K562 (cell line): ENCODE data around the gene RFLNA. TPM values are rescaled to one million over a fixed set of nuclear protein-coding genes. Genes with fewer than 3 reads are reported as not detected.

Experiments
- ATAC-seq: fragments of 200-7000 bp; cut with Tn5 transposase; 3 replicates; pipeline ENCODE4 v1.9.1; 2020; ENCODE audit warnings: moderate library complexity
- BruUV-seq: library from RNA; stranded (reverse); fragments of 400-500 nt; replicated peaks from 2 replicates; lab custom pipeline; 2021; lab: Mats Ljungman, UMichigan
- CTCF ChIA-PET: fragments of 300-600 bp; formaldehyde crosslinking; extraction: SDS; loops from one replicate; lab custom pipeline; 2021; ENCODE audit warnings: low intra/inter-chr PET ratio; lab: Yijun Ruan, JAX
- POLR2A ChIA-PET: fragments of 300-600, 350-650 bp; sonication (Branson Sonifier 250); formaldehyde crosslinking; extraction: SDS; loops from one replicate; lab custom pipeline; 2021; ENCODE audit warnings: antibody characterized with exemption, inconsistent platforms; lab: Yijun Ruan, JAX
- DNase-seq, 4 experiments: peaks; one replicate each; pipeline versions ENCODE4 v3.0.0 to v3.0.0-alpha.2; 2011 to 2018; ENCODE audit warnings: low spot score in 3 of 4, mixed read lengths in 3 of 4; ENCODE audit errors: extremely low read depth in 1 of 4
- FAIRE-seq: peaks from 2 replicates; lab custom pipeline; 2011; peaks lifted over from hg19 to GRCh38; lab: Jason Lieb, UNC
- H2AFZ ChIP-seq: 2 replicates; pipeline ENCODE4 v1.6.0; 2011; ENCODE audit warnings: low read depth, low read length, control low read depth, inconsistent platforms
- H3K27ac ChIP-seq: fragments of 200-600 bp; 3 replicates; pipeline ENCODE4 v1.8.0; 2011; ENCODE audit warnings: low read depth, mild to moderate bottlenecking, control low read depth, inconsistent platforms, low read length, moderate library complexity, mixed read lengths; ENCODE audit errors: extremely low read depth
- H3K27me3 ChIP-seq, 2 experiments: fragments of 300-600 bp in 1 of 2; 2 replicates in 1 of 2; 3 replicates in 1 of 2; pipeline versions ENCODE4 v1.6.0 to v1.8.0; 2011; ENCODE audit warnings: inconsistent platforms in 2 of 2, low read length in 2 of 2, mild to moderate bottlenecking in 1 of 2, mixed read lengths in 1 of 2, moderate library complexity in 1 of 2; ENCODE audit not compliant: control insufficient read depth in 2 of 2, insufficient read depth in 2 of 2
- H3K36me3 ChIP-seq: fragments of 300-600 bp; 3 replicates; pipeline ENCODE4 v1.8.0; 2011; ENCODE audit warnings: mild to moderate bottlenecking, low read length, inconsistent platforms; ENCODE audit not compliant: control insufficient read depth, insufficient read depth
- H3K4me1 ChIP-seq, 2 experiments: fragments of 200-600 bp in 1 of 2; replicated peaks in 1 of 2; 2 replicates in 1 of 2; 3 replicates in 1 of 2; pipeline versions ENCODE4 v1.5.1 to v1.8.0; 2011; ENCODE audit warnings: inconsistent platforms in 2 of 2, low read length in 2 of 2, mild to moderate bottlenecking in 1 of 2, mixed read lengths in 1 of 2, moderate library complexity in 1 of 2; ENCODE audit not compliant: control insufficient read depth in 2 of 2, insufficient read depth in 2 of 2
- H3K4me2 ChIP-seq: 2 replicates; pipeline ENCODE4 v1.6.1; 2011; ENCODE audit warnings: low read length, control low read depth, inconsistent platforms, mixed read lengths; ENCODE audit not compliant: insufficient read depth
- H3K4me3 ChIP-seq: fragments of 200-600 bp; sonication (generic), shearing (Covaris generic); 2 replicates; pipeline ENCODE4 v1.5.1; 2016; ENCODE audit warnings: control low read depth, inconsistent platforms
- H3K79me2 ChIP-seq: fragments of 200-600 bp; 3 replicates; pipeline ENCODE4 v1.8.0; 2011; ENCODE audit warnings: low read length, inconsistent platforms; ENCODE audit not compliant: control insufficient read depth, insufficient read depth
- H3K9ac ChIP-seq, 2 experiments: 2 replicates each; pipeline versions ENCODE4 v1.6.0 to v1.6.1; 2011; ENCODE audit warnings: low read depth in 2 of 2, low read length in 2 of 2, control low read depth in 1 of 2, inconsistent platforms in 1 of 2, mild to moderate bottlenecking in 1 of 2, mixed read lengths in 1 of 2; ENCODE audit not compliant: insufficient read depth in 1 of 2
- H3K9me1 ChIP-seq: one replicate; pipeline ENCODE4 v1.6.0; 2011; ENCODE audit warnings: inconsistent platforms, mild to moderate bottlenecking, low read length, moderate library complexity; ENCODE audit not compliant: control insufficient read depth, insufficient read depth
- H3K9me3 ChIP-seq: replicated peaks from 2 replicates; pipeline ENCODE4 v1.5.1; 2011; ENCODE audit warnings: low read depth, low read length, inconsistent platforms; ENCODE audit not compliant: control insufficient read depth, insufficient read depth
- H4K20me1 ChIP-seq: replicated peaks from 2 replicates; pipeline ENCODE4 v1.6.1; 2011; ENCODE audit warnings: low read length, inconsistent platforms, mixed read lengths; ENCODE audit not compliant: control insufficient read depth, insufficient read depth
- ATF7 ChIP-seq: fragments of 450-650 bp; IDR thresholded peaks from 2 replicates; pipeline ENCODE4 v1.7.1; 2014; ENCODE audit warnings: mild to moderate bottlenecking, moderate library complexity
- BRF2 ChIP-seq: IDR thresholded peaks from 3 replicates; pipeline ENCODE4 v1.6.1; 2011; ENCODE audit warnings: borderline replicate concordance, mild to moderate bottlenecking; ENCODE audit not compliant: insufficient read length, insufficient read depth
- CBFA2T2 ChIP-seq: fragments of 450-650 bp; conservative IDR thresholded peaks from 2 replicates; pipeline ENCODE4 v1.6.1; 2017; ENCODE audit warnings: mild to moderate bottlenecking
- DNMT1 ChIP-seq: fragments of 450-650 bp; IDR thresholded peaks from 2 replicates; pipeline ENCODE4 v1.6.1; 2016; ENCODE audit warnings: antibody characterized with exemption, mild to moderate bottlenecking
- FOXA3 ChIP-seq, 2 experiments: fragments of 450-650 bp in 1 of 2; sonication (generic) in 1 of 2; formaldehyde crosslinking; IDR thresholded peaks in 1 of 2; conservative IDR thresholded peaks in 1 of 2; 2 replicates each; pipeline versions ENCODE4 v1.4.0 to v1.8.0; 2020 to 2022; ENCODE audit warnings: mild to moderate bottlenecking in 2 of 2, missing genetic modification reagents in 1 of 2
- RAD21 ChIP-seq, 2 experiments: fragments of 250-450 bp in 1 of 2; fragments of 450-650 bp in 1 of 2; sonication (Bioruptor Pico) in 1 of 2; formaldehyde crosslinking in 1 of 2; IDR thresholded peaks in 1 of 2; conservative IDR thresholded peaks in 1 of 2; 2 replicates each; pipeline versions ENCODE4 v1.4.0 to v1.8.0; 2020 to 2022; ENCODE audit warnings: mild to moderate bottlenecking in 2 of 2, moderate library complexity in 1 of 2
- RBM25 ChIP-seq: fragments of 200-400 bp; formaldehyde crosslinking; IDR thresholded peaks from 2 replicates; pipeline ENCODE4 v1.6.1; 2018; ENCODE audit warnings: low read length, low read depth, moderate library complexity; ENCODE audit not compliant: severe bottlenecking
- SMC3 ChIP-seq: conservative IDR thresholded peaks from 2 replicates; pipeline ENCODE4 v1.6.1; 2011; ENCODE audit warnings: low read depth, low read length, improper control_type of control experiment; ENCODE audit not compliant: insufficient read depth
- UBTF ChIP-seq, 2 experiments: IDR thresholded peaks; 2 replicates each; pipeline ENCODE4 v1.6.1; 2012; ENCODE audit warnings: improper control_type of control experiment in 2 of 2, low read depth in 2 of 2, low read length in 2 of 2, borderline replicate concordance in 1 of 2
- ZNF121 ChIP-seq: sonication (generic); formaldehyde crosslinking; conservative IDR thresholded peaks from 2 replicates; pipeline ENCODE4 v1.8.0; 2022; ENCODE audit warnings: missing genetic modification reagents
- ZNF57 ChIP-seq: fragments of 450-650 bp; formaldehyde crosslinking; IDR thresholded peaks from 2 replicates; pipeline ENCODE4 v1.4.0; 2020; ENCODE audit warnings: mild to moderate bottlenecking, moderate library complexity
- ZNF830 ChIP-seq: fragments of 250-450 bp; sonication (Bioruptor Pico); IDR thresholded peaks from 2 replicates; pipeline ENCODE4 v1.5.0; 2021; ENCODE audit warnings: mild to moderate bottlenecking
- WGBS: fragments of 100-300 bp; shearing (Covaris generic); methylation state at CpG from one replicate; pipeline ENCODE4 v1.1.6; 2016; ENCODE audit warnings: low coverage, mixed read lengths; ENCODE audit not compliant: insufficient coverage; ENCODE audit errors: missing lambda C conversion rate; 5-methylcytosine and 5-hydroxymethylcytosine counted together
- in situ Hi-C: fragments of 300-500 bp; cut with MboI; formaldehyde crosslinking; loops from 4 replicates; pipeline ENCODE4 v1.15.0; 2018; ENCODE audit warnings: inconsistent platforms, mixed read lengths
- intact Hi-C: fragments of 100-400 bp; cut with micrococcal nuclease; formaldehyde crosslinking; loops from 2 replicates; pipeline ENCODE4 v1.14.2; 2022
- polyA plus RNA-seq, 8 experiments: library from polyadenylated mRNA; depleted of rRNA in 4 of 8; stranded (reverse) in 5 of 8; unstranded in 3 of 8; fragments of >200 nt; fragmentation: Nextera tagmentation in 2 of 8; fragmentation: Illumina TruSeq in 1 of 8; extraction: Ambion mirVana in 2 of 8; extraction: Trizol in 1 of 8; gene quantifications; 2 replicates each; pipeline versions ENCODE4 v1.2.1 to v1.2.3, GENCODE V29; 2011 to 2014; ENCODE audit warnings: inconsistent platforms in 1 of 8, missing spikeins in 1 of 8
- total RNA-seq, 7 experiments: library from RNA; depleted of rRNA in 6 of 7; stranded (reverse); fragments of >200 nt in 6 of 7; fragmentation: Illumina TruSeq in 2 of 7; extraction: Trizol in 2 of 7; gene quantifications; 2 replicates each; pipeline versions ENCODE4 v1.2.1 to v1.2.3, GENCODE V29; 2011 to 2021; ENCODE audit warnings: low replicate concordance in 1 of 7

The RFLNA gene
- total and polyA plus RNA-seq, 9 of the 15 experiments (the other 6 are each of a cell fraction or from before 2014, with no cell fraction given), result not detected

- FAIRE-seq (no peak), ATAC-seq (no peak), DNase-seq (no peak)
- Histone ChIP-seq H3K9ac (no peak overlapping the region; a peak in 1 of 4 replicates), H3K36me3 (peaks cover 66% of the 10 kb centered on the region; the same call in 2 of the 3 replicates), H3K9me3 (no peaks in the 10 kb centered on the region), H2AFZ (no peak overlapping the region), H3K27ac (no peak overlapping the region), H3K79me2 (no peaks in the 10 kb centered on the region), H4K20me1 (peaks cover 6% of the 10 kb centered on the region), H3K9me1 (no peaks in the 10 kb centered on the region), H3K4me3 (no peak overlapping the region), H3K4me1 (peaks cover 10 to 22% of the 10 kb centered on the region in 2 experiments), H3K27me3 (no peaks in the 10 kb centered on the region), H3K4me2 (no peak overlapping the region)
- ChIA-PET CTCF (no interaction called here), POLR2A (interaction anchor here (0.6 to 1.0 kb wide), 2 partner anchors 33 to 381 kb away, joined by 3 to 4 read pairs; no protein-coding TSS in a partner anchor)
- intact Hi-C loops (loop anchor here (10.0 kb wide), 1 partner anchor 123 kb away; no protein-coding TSS in a partner anchor), in situ Hi-C loops (no loop called here)
- no TSS peak for BruUV-seq
- peak; percentile 10 for TF ChIP-seq RBM25
- no peak for TF ChIP-seq ZNF830 (CRISPR knock-in tag)
- peak; percentile 57; the same call in 1 of the 2 replicates for TF ChIP-seq ZNF121
These were observed 57.4 kb downstream of the RFLNA start for GRCh38 chr12:124352257-124352656.

- ATAC-seq, result peak; percentile 85
- Histone ChIP-seq H3K27ac (no peak overlapping the region), H3K36me3 (peaks cover 66% of the 10 kb centered on the region; the same call in 2 of the 3 replicates), H3K4me3 (no peak overlapping the region), H3K9ac (peak overlapping the region in 1 of 2 experiments; percentile 75; a peak in 1 of 4 replicates), H3K4me2 (no peak overlapping the region; the same call in 1 of the 2 replicates), H3K9me3 (no peaks in the 10 kb centered on the region), H2AFZ (no peak overlapping the region), H3K27me3 (no peaks in the 10 kb centered on the region), H3K79me2 (no peaks in the 10 kb centered on the region), H4K20me1 (peaks cover 6% of the 10 kb centered on the region), H3K9me1 (no peaks in the 10 kb centered on the region), H3K4me1 (peaks cover 10 to 22% of the 10 kb centered on the region in 2 experiments)
- 4% methylated on average over 9 of the region's 9 CpGs for WGBS
- CTCF ChIA-PET, result no interaction called here
- POLR2A ChIA-PET, result interaction anchor here (0.6 kb wide), 1 partner anchor 32 kb away, joined by 3 read pairs; no protein-coding TSS in a partner anchor
- intact Hi-C loops (loop anchor here (10.0 kb wide), 1 partner anchor 122 kb away; no protein-coding TSS in a partner anchor), in situ Hi-C loops (no loop called here)
- peak; percentile 62 to 82 (median 67) for DNase-seq
- no TSS peak for BruUV-seq
- peak; percentile 89 for FAIRE-seq
- TF ChIP-seq SMC3 (no peak), ATF7 (peak; percentile 35; the same call in 1 of the 2 replicates), FOXA3 (CRISPR knock-in tag; conservative IDR thresholded peaks at IDR 0.05 in 1 of 2, IDR thresholded peaks at IDR 0.05 in 1 of 2) (no peak), BRF2 (no peak), RAD21 (CRISPR knock-in tag; conservative IDR thresholded peaks at IDR 0.05 in 1 of 2, IDR thresholded peaks at IDR 0.05 in 1 of 2) (no peak), DNMT1 (no peak), CBFA2T2 (peak; percentile 25), ZNF57 (CRISPR knock-in tag) (no peak), UBTF (IDR thresholded peaks at IDR 0.05; ENCODE audit: borderline replicate concordance in 1 of 2, low read depth in 2 of 2, low read length in 2 of 2) (no peak)
These were observed 57.9 kb downstream of the RFLNA start for GRCh38 chr12:124352839-124353238.
